ENCODE results near the gene RAB39B.

- TF ChIP-seq ZBTB21 (CRISPR knock-in tag; IDR thresholded peaks at IDR 0.05; ENCODE audit: borderline replicate concordance) (no peak), E2F4 (CRISPR knock-in tag; IDR thresholded peaks at IDR 0.05; ENCODE audit: borderline replicate concordance, low read depth) (no peak), CTCF (IDR thresholded peaks at IDR 0.05) (no peak), TEAD4 (CRISPR knock-in tag; IDR thresholded peaks at IDR 0.05) (no peak), ESRRA (CRISPR knock-in tag; IDR thresholded peaks at IDR 0.05; ENCODE audit: borderline replicate concordance) (no peak), MAX (CRISPR knock-in tag; IDR thresholded peaks at IDR 0.05) (no peak), ZNF317 (CRISPR knock-in tag; IDR thresholded peaks at IDR 0.05; ENCODE audit: borderline replicate concordance, low read depth) (no peak), E2F5 (CRISPR knock-in tag; IDR thresholded peaks at IDR 0.05) (no peak), HMGXB4 (CRISPR knock-in tag; IDR thresholded peaks at IDR 0.05) (no peak), NFE2L1 (CRISPR knock-in tag; IDR thresholded peaks at IDR 0.05) (no peak), SP1 (CRISPR knock-in tag; conservative IDR thresholded peaks at IDR 0.05) (no peak), CBFB (CRISPR knock-in tag; IDR thresholded peaks at IDR 0.05; ENCODE audit: low read depth) (no peak)
Observed at GRCh38 chrX:155247497-155247896, 16.8 kb downstream of the RAB39B start.

All from WTC11 (cell line).